Measurements from ENCODE around the gene NOL7.

The NOL7 gene

GRCh38 chr6:13660273-13660672 lies 45.1 kb downstream of the NOL7 start:
- no peak for DNase-seq

GRCh38 chr6:13660893-13661292 lies 45.8 kb downstream of the NOL7 start:
- no peak for DNase-seq

- DNase-seq: no peak
Measured at GRCh38 chr6:13661647-13662046, 46.5 kb downstream of the NOL7 start.

GRCh38 chr6:13662651-13663334 lies 47.7 kb downstream of the NOL7 start:
- no peak for DNase-seq

- DNase-seq: no peak
Measured at GRCh38 chr6:13663986-13664385, 48.9 kb downstream of the NOL7 start.

- no peak for DNase-seq
Measured at GRCh38 chr6:13664703-13665352, 49.7 kb downstream of the NOL7 start.

GRCh38 chr6:13666194-13667105 lies 51.3 kb downstream of the NOL7 start:
- no peak for DNase-seq

GRCh38 chr6:13667655-13668054 lies 52.5 kb downstream of the NOL7 start:
- no peak for DNase-seq

GRCh38 chr6:13668291-13668928 lies 53.3 kb downstream of the NOL7 start:
- no peak for DNase-seq

- DNase-seq: no peak
Measured at GRCh38 chr6:13669476-13669875, 54.3 kb downstream of the NOL7 start.

All from NCI-H2171 (cell line).